K562 (cell line): ENCODE measurements around the gene ST7. TPM values are rescaled to one million over a fixed set of nuclear protein-coding genes. Genes with fewer than 3 reads are reported as not detected.

Experiments
- ARID1B ChIP-seq: fragments of 450-650 bp; IDR thresholded peaks from 2 replicates; pipeline ENCODE4 v1.6.1; 2016; ENCODE audit warnings: antibody characterized with exemption, mild to moderate bottlenecking, inconsistent platforms
- CBFA2T3 ChIP-seq: fragments of 450-650 bp; IDR thresholded peaks from 2 replicates; pipeline ENCODE4 v1.6.1; 2017
- DPF2 ChIP-seq: fragments of 450-650 bp; IDR thresholded peaks from 2 replicates; pipeline ENCODE4 v1.6.1; 2016
- FOS ChIP-seq: IDR thresholded peaks from 3 replicates; pipeline ENCODE4 v1.6.1; 2011; ENCODE audit not compliant: insufficient read length; ENCODE audit errors: extremely low read depth
- FOXA3 ChIP-seq, 2 experiments: fragments of 450-650 bp in 1 of 2; sonication (generic) in 1 of 2; formaldehyde crosslinking; IDR thresholded peaks in 1 of 2; conservative IDR thresholded peaks in 1 of 2; 2 replicates each; pipeline versions ENCODE4 v1.4.0 to v1.8.0; 2020 to 2022; ENCODE audit warnings: mild to moderate bottlenecking in 2 of 2, missing genetic modification reagents in 1 of 2
- FOXP4 ChIP-seq: sonication (generic); formaldehyde crosslinking; IDR thresholded peaks from 2 replicates; pipeline ENCODE4 v1.8.0; 2022; ENCODE audit warnings: mild to moderate bottlenecking, missing genetic modification reagents, borderline replicate concordance
- HMG20B ChIP-seq: fragments of 250-450 bp; sonication (Bioruptor Pico); IDR thresholded peaks from 2 replicates; pipeline ENCODE4 v1.5.0; 2021; ENCODE audit warnings: mild to moderate bottlenecking
- KHSRP ChIP-seq: fragments of 450-650 bp; IDR thresholded peaks from 2 replicates; pipeline ENCODE4 v1.6.1; 2017
- MYNN ChIP-seq, 2 experiments: sonication (generic); formaldehyde crosslinking in 1 of 2; IDR thresholded peaks; 2 replicates each; pipeline versions ENCODE4 v1.5.0 to v1.6.1; 2016 to 2020; ENCODE audit warnings: antibody characterized with exemption in 1 of 2, missing genetic modification reagents in 1 of 2
- NCOA1 ChIP-seq: fragments of 450-650 bp; IDR thresholded peaks from 2 replicates; pipeline ENCODE4 v1.6.1; 2016; ENCODE audit warnings: low read depth
- PTRF ChIP-seq: fragments of 450-650 bp; IDR thresholded peaks from 2 replicates; pipeline ENCODE4 v1.6.1; 2016; ENCODE audit warnings: mild to moderate bottlenecking, missing genetic modification characterization, missing compliant biosample characterization
- RB1 ChIP-seq: fragments of 450-650 bp; IDR thresholded peaks from 2 replicates; pipeline ENCODE4 v1.6.1; 2017; ENCODE audit warnings: low read depth, mild to moderate bottlenecking
- REST ChIP-seq, 2 experiments: fragments of 450-650 bp; formaldehyde crosslinking in 1 of 2; IDR thresholded peaks; 2 replicates each; pipeline versions ENCODE4 v1.4.0 to v1.6.1; 2014 to 2020; ENCODE audit warnings: mild to moderate bottlenecking in 2 of 2, borderline replicate concordance in 1 of 2, low read depth in 1 of 2
- SMARCC2 ChIP-seq: fragments of 450-650 bp; IDR thresholded peaks from 2 replicates; pipeline ENCODE4 v1.6.1; 2017; ENCODE audit warnings: antibody characterized with exemption, moderate library complexity, mild to moderate bottlenecking, low read depth
- ZFPM2 ChIP-seq: fragments of 250-450 bp; sonication (Bioruptor Pico); IDR thresholded peaks from 2 replicates; pipeline ENCODE4 v1.5.1; 2022; ENCODE audit warnings: mild to moderate bottlenecking
- ZNF232 ChIP-seq: sonication (generic); formaldehyde crosslinking; IDR thresholded peaks from 2 replicates; pipeline ENCODE4 v1.8.0; 2022; ENCODE audit warnings: mild to moderate bottlenecking, missing genetic modification reagents
- ZNF3 ChIP-seq: fragments of 250-450 bp; sonication (Bioruptor Pico); IDR thresholded peaks from 2 replicates; pipeline ENCODE4 v1.5.0; 2021; ENCODE audit warnings: mild to moderate bottlenecking, moderate library complexity
- ZNF766 ChIP-seq: fragments of 200-800 bp; sonication (Bioruptor generic); conservative IDR thresholded peaks from 2 replicates; pipeline ENCODE4 v1.6.1; 2016; ENCODE audit warnings: missing genetic modification characterization, missing compliant biosample characterization
- ZSCAN32 ChIP-seq: fragments of 450-650 bp; formaldehyde crosslinking; IDR thresholded peaks from 2 replicates; pipeline ENCODE4 v1.4.0; 2020; ENCODE audit warnings: mild to moderate bottlenecking, moderate library complexity
- polyA plus RNA-seq, 8 experiments: library from polyadenylated mRNA; depleted of rRNA in 4 of 8; stranded (reverse) in 5 of 8; unstranded in 3 of 8; fragments of >200 nt; fragmentation: Nextera tagmentation in 2 of 8; fragmentation: Illumina TruSeq in 1 of 8; extraction: Ambion mirVana in 2 of 8; extraction: Trizol in 1 of 8; gene quantifications; 2 replicates each; pipeline versions ENCODE4 v1.2.1 to v1.2.3, GENCODE V29; 2011 to 2014; ENCODE audit warnings: inconsistent platforms in 1 of 8, missing spikeins in 1 of 8
- total RNA-seq, 7 experiments: library from RNA; depleted of rRNA in 6 of 7; stranded (reverse); fragments of >200 nt in 6 of 7; fragmentation: Illumina TruSeq in 2 of 7; extraction: Trizol in 2 of 7; gene quantifications; 2 replicates each; pipeline versions ENCODE4 v1.2.1 to v1.2.3, GENCODE V29; 2011 to 2021; ENCODE audit warnings: low replicate concordance in 1 of 7

The ST7 gene
- total and polyA plus RNA-seq, 9 of the 15 experiments (the other 6 are each of a cell fraction or from before 2014, with no cell fraction given): 23.9 to 56.3 (median 36.9) TPM

GRCh38 chr7:116951366-116952292, 1.7 kb upstream of the ST7 start (continued):
- TF ChIP-seq REST (IDR thresholded peaks at IDR 0.05; ENCODE audit: borderline replicate concordance) (no peak), REST (CRISPR knock-in tag; IDR thresholded peaks at IDR 0.05; ENCODE audit: low read depth) (no peak), ZSCAN32 (CRISPR knock-in tag) (no peak), HMG20B (CRISPR knock-in tag) (no peak), DPF2 (peak; percentile 37; the same call in 1 of the 2 replicates), PTRF (peak; percentile 68; the same call in 1 of the 2 replicates), SMARCC2 (no peak), ZFPM2 (CRISPR knock-in tag) (no peak), NCOA1 (no peak), ZNF3 (no peak), MYNN (IDR thresholded peaks at IDR 0.05) (no peak), MYNN (CRISPR knock-in tag; IDR thresholded peaks at IDR 0.05) (no peak), KHSRP (no peak), FOXP4 (no peak; the same call in 1 of the 2 replicates), ZNF766 (CRISPR knock-in tag) (no peak; the same call in 1 of the 2 replicates), FOS (peak; percentile 64), FOXA3 (CRISPR knock-in tag; conservative IDR thresholded peaks at IDR 0.05 in 1 of 2, IDR thresholded peaks at IDR 0.05 in 1 of 2) (no peak), ZNF232 (CRISPR knock-in tag) (no peak), ARID1B (no peak), RB1 (no peak), CBFA2T3 (no peak)
